HEK293 (cell line): ENCODE results near the gene COL11A2.

Source experiments
- CTCF ChIA-PET: fragments of 350-600 bp; formaldehyde crosslinking; extraction: SDS; loops from one replicate; lab custom pipeline; 2021; ENCODE audit warnings: antibody characterized with exemption; lab: Yijun Ruan, JAX
- POLR2A ChIA-PET: fragments of 300-600 bp; formaldehyde crosslinking; extraction: SDS; loops from one replicate; lab custom pipeline; 2020; ENCODE audit warnings: antibody characterized with exemption, inconsistent platforms; lab: Yijun Ruan, JAX
- H3K27ac ChIP-seq: fragments of 200-500 bp; sonication (Bioruptor generic); 2 replicates; pipeline ENCODE4 v1.5.1; 2014; ENCODE audit warnings: low read depth, low read length, control low read depth, inconsistent platforms; ENCODE audit errors: extremely low read depth
- H3K36me3 ChIP-seq, 2 experiments: fragments of 200-500 bp in 1 of 2; sonication (Bioruptor generic) in 1 of 2; 1 replicate in 1 of 2; 2 replicates in 1 of 2; pipeline ENCODE4 v1.5.1; 2014 to 2017; ENCODE audit warnings: inconsistent platforms in 2 of 2, low read length in 2 of 2; ENCODE audit not compliant: control insufficient read depth in 2 of 2, insufficient read depth in 1 of 2
- H3K4me1 ChIP-seq: fragments of 200-500 bp; sonication (Bioruptor generic); 2 replicates; pipeline ENCODE4 v1.5.1; 2014; ENCODE audit warnings: mild to moderate bottlenecking, low read length, inconsistent platforms; ENCODE audit not compliant: control insufficient read depth, insufficient read depth
- H3K4me3 ChIP-seq: 2 replicates; pipeline ENCODE4 v1.5.1; 2011; ENCODE audit warnings: low read depth, mild to moderate bottlenecking, control low read depth, low read length, moderate library complexity
- H3K9me3 ChIP-seq: fragments of 200-500 bp; sonication (Bioruptor generic); 2 replicates; pipeline ENCODE4 v1.5.1; 2014; ENCODE audit warnings: low read depth, low read length, inconsistent platforms; ENCODE audit not compliant: control insufficient read depth, insufficient read depth
- IKZF3 ChIP-seq: fragments of 450-650 bp; IDR thresholded peaks from 2 replicates; pipeline ENCODE4 v1.5.0; 2018; ENCODE audit warnings: missing biosample characterization, mild to moderate bottlenecking, missing genetic modification characterization, moderate library complexity
- YY2 ChIP-seq: fragments of 450-650 bp; formaldehyde crosslinking; IDR thresholded peaks from 2 replicates; pipeline ENCODE4 v1.5.1; 2016; ENCODE audit warnings: missing biosample characterization, missing genetic modification characterization
- ZNF335 ChIP-seq: fragments of 450-650 bp; formaldehyde crosslinking; conservative IDR thresholded peaks from 2 replicates; pipeline ENCODE4 v1.5.1; 2016; ENCODE audit warnings: missing biosample characterization, missing genetic modification characterization
- ZNF341 ChIP-seq: fragments of 450-650 bp; formaldehyde crosslinking; IDR thresholded peaks from 2 replicates; pipeline ENCODE4; 2016; ENCODE audit warnings: low read depth, missing biosample characterization, missing genetic modification characterization
- ZNF433 ChIP-seq: fragments of 450-650 bp; formaldehyde crosslinking; IDR thresholded peaks from 2 replicates; pipeline ENCODE4 v1.5.1; 2016; ENCODE audit warnings: missing biosample characterization, missing genetic modification characterization, low read depth
- ZNF510 ChIP-seq: fragments of 450-650 bp; formaldehyde crosslinking; IDR thresholded peaks from 2 replicates; pipeline ENCODE4 v1.5.1; 2018; ENCODE audit warnings: mild to moderate bottlenecking, missing genetic modification characterization, missing biosample characterization; ENCODE audit not compliant: insufficient replicate concordance
- ZNF529 ChIP-seq: fragments of 450-650 bp; formaldehyde crosslinking; IDR thresholded peaks from 2 replicates; pipeline ENCODE4 v1.5.1; 2017; ENCODE audit warnings: missing genetic modification characterization, missing biosample characterization; ENCODE audit not compliant: insufficient replicate concordance
- ZNF558 ChIP-seq: fragments of 450-650 bp; formaldehyde crosslinking; IDR thresholded peaks from 2 replicates; pipeline ENCODE4 v1.5.1; 2016; ENCODE audit warnings: missing biosample characterization, missing genetic modification characterization
- ZNF585B ChIP-seq: fragments of 450-650 bp; formaldehyde crosslinking; IDR thresholded peaks from 2 replicates; pipeline ENCODE4 v1.5.1; 2016; ENCODE audit warnings: missing biosample characterization, missing genetic modification characterization
- ZNF654 ChIP-seq: fragments of 450-650 bp; formaldehyde crosslinking; IDR thresholded peaks from 2 replicates; pipeline ENCODE4 v1.5.1; 2016; ENCODE audit warnings: low read depth, missing biosample characterization, missing genetic modification characterization
- ZNF660 ChIP-seq: fragments of 450-650 bp; IDR thresholded peaks from 2 replicates; pipeline ENCODE4 v1.5.1; 2018; ENCODE audit warnings: missing biosample characterization, mild to moderate bottlenecking, missing genetic modification characterization
- ZNF76 ChIP-seq: fragments of 450-650 bp; formaldehyde crosslinking; IDR thresholded peaks from 2 replicates; pipeline ENCODE4; 2016; ENCODE audit warnings: low read depth, missing biosample characterization, missing genetic modification characterization, borderline replicate concordance
- ZXDB ChIP-seq: fragments of 450-650 bp; formaldehyde crosslinking; IDR thresholded peaks from 2 replicates; pipeline ENCODE4 v1.5.1; 2016; ENCODE audit warnings: missing biosample characterization, missing genetic modification characterization
- TF ChIP-seq, protein P1 (sequence below): fragments of 450-650 bp; formaldehyde crosslinking; IDR thresholded peaks from 2 replicates; pipeline ENCODE4 v1.5.1; 2016; ENCODE audit warnings: missing biosample characterization, missing genetic modification characterization
- TF ChIP-seq, protein P2 (sequence below): fragments of 450-650 bp; formaldehyde crosslinking; IDR thresholded peaks from 2 replicates; pipeline ENCODE4 v1.5.1; 2016; ENCODE audit warnings: missing biosample characterization, missing genetic modification characterization
- TF ChIP-seq, protein P3 (sequence below): fragments of 450-650 bp; formaldehyde crosslinking; IDR thresholded peaks from 2 replicates; pipeline ENCODE4 v1.5.1; 2017; ENCODE audit warnings: missing biosample characterization, missing genetic modification characterization
- TF ChIP-seq, protein P4 (sequence below): IDR thresholded peaks from 2 replicates; pipeline ENCODE4 v1.6.1; 2011; ENCODE audit warnings: mild to moderate bottlenecking, low read depth, low read length, borderline replicate concordance

The COL11A2 gene

DNA sequence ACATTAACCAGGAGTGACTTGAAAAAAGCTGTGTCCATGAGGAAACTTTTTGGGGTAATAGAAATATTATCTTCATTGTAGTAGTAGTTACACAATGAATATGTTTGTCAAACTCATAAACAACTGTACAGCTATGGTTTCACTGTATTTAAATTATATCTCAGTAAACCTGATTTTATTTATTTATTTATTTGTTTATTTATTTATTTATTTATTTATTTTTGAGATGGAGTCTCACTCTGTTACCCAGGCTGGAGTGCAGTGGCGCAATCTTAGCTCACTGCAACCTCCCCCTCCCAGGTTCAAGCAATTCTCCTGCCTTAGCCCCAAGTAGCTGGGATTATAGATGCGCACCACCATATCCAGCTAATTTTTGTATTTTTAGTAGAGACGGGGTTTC is 41.7 kb downstream of the COL11A2 start (continued):
- TF ChIP-seq, protein P1, sequence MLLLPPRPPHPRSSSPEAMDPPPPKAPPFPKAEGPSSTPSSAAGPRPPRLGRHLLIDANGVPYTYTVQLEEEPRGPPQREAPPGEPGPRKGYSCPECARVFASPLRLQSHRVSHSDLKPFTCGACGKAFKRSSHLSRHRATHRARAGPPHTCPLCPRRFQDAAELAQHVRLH (tag by site-specific recombination) = 0 out of 2 replicates have a peak, but pooled peaks have one; percentile 62
- peak; percentile 72; the same call in 1 of the 2 replicates for TF ChIP-seq ZNF558 (tag by site-specific recombination)
- 0 out of 2 replicates have a peak, but pooled peaks have one; percentile 18 for TF ChIP-seq ZNF341 (tag by site-specific recombination)
- TF ChIP-seq ZNF510 (tag by site-specific recombination) = peak; percentile 88
- TF ChIP-seq ZNF529 (tag by site-specific recombination) = peak; percentile 32
- peak; percentile 69; the same call in 1 of the 2 replicates for TF ChIP-seq ZXDB
- peak; percentile 39 for TF ChIP-seq ZNF654
- peak; percentile 94 for TF ChIP-seq ZNF433

DNA sequence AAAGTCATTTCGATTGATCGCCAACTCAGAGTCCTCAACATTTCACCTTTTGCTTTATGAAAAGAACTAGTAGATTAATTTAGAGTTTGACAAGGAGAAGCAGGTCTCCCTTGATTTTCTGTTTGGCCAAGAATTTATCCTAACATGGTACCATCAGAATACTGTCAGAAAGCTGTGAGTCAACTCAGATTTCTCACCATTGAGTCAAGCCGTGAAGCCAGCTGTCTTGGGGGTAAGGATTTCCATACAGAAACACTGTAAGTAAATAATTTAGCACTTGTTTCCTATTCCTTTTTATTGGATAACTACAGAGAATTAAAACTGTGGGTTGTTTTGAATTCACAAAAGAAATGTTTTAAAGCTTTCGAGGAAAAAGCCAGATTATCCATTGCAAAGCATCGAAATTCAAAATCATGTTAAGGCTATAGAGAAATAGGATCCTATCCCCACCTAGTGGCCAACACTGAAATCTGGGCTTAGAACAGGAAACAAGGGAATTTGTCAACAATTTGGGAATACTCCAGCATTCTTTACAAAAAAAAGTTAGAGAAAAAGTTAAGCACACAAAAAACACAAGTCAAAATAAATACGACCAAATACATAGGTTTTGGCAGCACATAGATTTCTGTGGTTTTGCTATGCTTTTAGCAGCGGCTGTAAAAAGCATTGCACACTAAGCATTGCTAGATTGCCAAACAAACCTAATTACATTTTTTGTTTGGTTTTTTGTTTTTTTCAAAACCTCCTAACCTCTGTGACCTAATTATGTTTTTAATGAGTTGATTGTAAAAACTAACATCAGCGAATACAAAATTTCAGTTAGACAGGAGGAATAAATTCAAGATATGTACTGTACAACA is 44.2 kb downstream of the COL11A2 start:
- ChIA-PET POLR2A (interaction anchor here (0.5 kb wide), 1 partner anchor 52 kb away, joined by 7 read pairs; no protein-coding TSS in a partner anchor), CTCF (interaction anchor here (0.6 to 8.6 kb wide), 44 partner anchors 9 to 442 kb away, joined by 3 to 176 read pairs (median 5); partner anchors contain the start of genes BRD2, HLA-DMA, HLA-DOA and KIFC1)
- Histone ChIP-seq H3K9me3 (no peaks in the 10 kb centered on the region), H3K27ac (no peak overlapping the region), H3K36me3 (no peaks in the 10 kb centered on the region), H3K4me1 (no peaks in the 10 kb centered on the region), H3K4me3 (no peak overlapping the region)
- TF ChIP-seq ZNF654 (peak; percentile 86), ZNF585B (tag by site-specific recombination) (no peak), ZNF76 (no peak), ZNF660 (tag by site-specific recombination) (peak; percentile 36; the same call in 1 of the 2 replicates), IKZF3 (tag by site-specific recombination) (peak; percentile 67; the same call in 1 of the 2 replicates)
- TF ChIP-seq, protein P2, sequence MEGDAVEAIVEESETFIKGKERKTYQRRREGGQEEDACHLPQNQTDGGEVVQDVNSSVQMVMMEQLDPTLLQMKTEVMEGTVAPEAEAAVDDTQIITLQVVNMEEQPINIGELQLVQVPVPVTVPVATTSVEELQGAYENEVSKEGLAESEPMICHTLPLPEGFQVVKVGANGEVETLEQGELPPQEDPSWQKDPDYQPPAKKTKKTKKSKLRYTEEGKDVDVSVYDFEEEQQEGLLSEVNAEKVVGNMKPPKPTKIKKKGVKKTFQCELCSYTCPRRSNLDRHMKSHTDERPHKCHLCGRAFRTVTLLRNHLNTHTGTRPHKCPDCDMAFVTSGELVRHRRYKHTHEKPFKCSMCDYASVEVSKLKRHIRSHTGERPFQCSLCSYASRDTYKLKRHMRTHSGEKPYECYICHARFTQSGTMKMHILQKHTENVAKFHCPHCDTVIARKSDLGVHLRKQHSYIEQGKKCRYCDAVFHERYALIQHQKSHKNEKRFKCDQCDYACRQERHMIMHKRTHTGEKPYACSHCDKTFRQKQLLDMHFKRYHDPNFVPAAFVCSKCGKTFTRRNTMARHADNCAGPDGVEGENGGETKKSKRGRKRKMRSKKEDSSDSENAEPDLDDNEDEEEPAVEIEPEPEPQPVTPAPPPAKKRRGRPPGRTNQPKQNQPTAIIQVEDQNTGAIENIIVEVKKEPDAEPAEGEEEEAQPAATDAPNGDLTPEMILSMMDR (tag by site-specific recombination) = 0 out of 2 replicates have a peak, but pooled peaks have one; percentile 30
- TF ChIP-seq, protein P3, sequence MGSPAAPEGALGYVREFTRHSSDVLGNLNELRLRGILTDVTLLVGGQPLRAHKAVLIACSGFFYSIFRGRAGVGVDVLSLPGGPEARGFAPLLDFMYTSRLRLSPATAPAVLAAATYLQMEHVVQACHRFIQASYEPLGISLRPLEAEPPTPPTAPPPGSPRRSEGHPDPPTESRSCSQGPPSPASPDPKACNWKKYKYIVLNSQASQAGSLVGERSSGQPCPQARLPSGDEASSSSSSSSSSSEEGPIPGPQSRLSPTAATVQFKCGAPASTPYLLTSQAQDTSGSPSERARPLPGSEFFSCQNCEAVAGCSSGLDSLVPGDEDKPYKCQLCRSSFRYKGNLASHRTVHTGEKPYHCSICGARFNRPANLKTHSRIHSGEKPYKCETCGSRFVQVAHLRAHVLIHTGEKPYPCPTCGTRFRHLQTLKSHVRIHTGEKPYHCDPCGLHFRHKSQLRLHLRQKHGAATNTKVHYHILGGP = peak; percentile 89
- TF ChIP-seq, protein P4, sequence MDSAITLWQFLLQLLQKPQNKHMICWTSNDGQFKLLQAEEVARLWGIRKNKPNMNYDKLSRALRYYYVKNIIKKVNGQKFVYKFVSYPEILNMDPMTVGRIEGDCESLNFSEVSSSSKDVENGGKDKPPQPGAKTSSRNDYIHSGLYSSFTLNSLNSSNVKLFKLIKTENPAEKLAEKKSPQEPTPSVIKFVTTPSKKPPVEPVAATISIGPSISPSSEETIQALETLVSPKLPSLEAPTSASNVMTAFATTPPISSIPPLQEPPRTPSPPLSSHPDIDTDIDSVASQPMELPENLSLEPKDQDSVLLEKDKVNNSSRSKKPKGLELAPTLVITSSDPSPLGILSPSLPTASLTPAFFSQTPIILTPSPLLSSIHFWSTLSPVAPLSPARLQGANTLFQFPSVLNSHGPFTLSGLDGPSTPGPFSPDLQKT = no peak

DNA sequence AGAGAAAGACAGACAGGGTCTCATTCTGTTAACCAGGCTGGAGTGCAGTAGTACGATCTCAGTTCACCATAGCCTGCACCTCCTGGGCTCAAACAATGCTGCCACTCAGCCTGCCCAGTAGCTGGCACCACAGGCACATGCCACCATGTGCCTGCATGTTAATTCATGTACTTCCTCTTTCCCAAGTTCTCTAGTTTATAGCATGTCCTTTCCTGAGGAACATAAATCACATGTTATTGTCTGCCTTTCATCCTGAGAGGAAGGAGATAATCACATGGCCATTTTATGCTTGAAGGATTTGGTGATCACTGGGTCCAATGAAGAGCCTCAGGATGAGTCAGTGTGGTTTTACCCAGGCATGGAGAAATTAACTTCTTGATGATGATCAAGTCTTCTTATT is 47.9 kb downstream of the COL11A2 start:
- no peaks in the 10 kb centered on the region for H3K4me1 ChIP-seq
- peak; percentile 30; the same call in 1 of the 2 replicates for TF ChIP-seq ZNF660 (tag by site-specific recombination)
- no peak for TF ChIP-seq ZXDB
- TF ChIP-seq YY2 (tag by site-specific recombination) = 0 out of 2 replicates have a peak, but pooled peaks have one; percentile 26
- TF ChIP-seq ZNF335 (tag by site-specific recombination) = 0 out of 2 replicates have a peak, but pooled peaks have one; percentile 21
- H3K36me3 ChIP-seq = no peaks in the 10 kb centered on the region
- POLR2A ChIA-PET = no interaction called here
- H3K4me3 ChIP-seq = no peak overlapping the region
- CTCF ChIA-PET = interaction anchor here (2.6 to 8.6 kb wide), 3 partner anchors 17 to 133 kb away, joined by 11 to 176 read pairs (median 106); partner anchors contain the start of gene HLA-DOA
- no peaks in the 10 kb centered on the region for H3K9me3 ChIP-seq
- H3K27ac ChIP-seq = no peak overlapping the region
